GM12878 (cell line): Measurements from ENCODE around the gene USP25. TPM values are rescaled to one million over a fixed set of nuclear protein-coding genes. Genes with fewer than 3 reads are reported as not detected.

ENCODE experiments used
- ATAC-seq: fragments of 200-7000 bp; cut with Tn5 transposase; 3 replicates; pipeline ENCODE4 v1.9.1; 2020; ENCODE audit warnings: mild to moderate bottlenecking, moderate library complexity
- BruUV-seq: library from RNA; stranded (reverse); fragments of 400-500 nt; replicated peaks from 2 replicates; lab custom pipeline; 2021; lab: Mats Ljungman, UMichigan
- CTCF ChIA-PET: fragments of 300-600 bp; sonication (Branson Sonifier 250); formaldehyde crosslinking; extraction: SDS; loops from one replicate; lab custom pipeline; 2021; ENCODE audit warnings: inconsistent platforms; lab: Yijun Ruan, JAX
- POLR2A ChIA-PET: fragments of 350-600 bp; formaldehyde crosslinking; extraction: SDS; loops from one replicate; lab custom pipeline; 2021; ENCODE audit warnings: inconsistent platforms; lab: Charles Lee
- RAD21 ChIA-PET: fragments of 300-600 bp; sonication (Branson Sonifier 250); formaldehyde crosslinking; loops from one replicate; lab custom pipeline; 2023; ENCODE audit warnings: antibody characterized with exemption; ENCODE audit not compliant: unreplicated experiment; lab: Charles Lee
- SMC1A ChIA-PET: fragments of 300-600 bp; sonication (Branson Sonifier 250); formaldehyde crosslinking; loops from one replicate; lab custom pipeline; 2023; ENCODE audit not compliant: unreplicated experiment, uncharacterized antibody; lab: Charles Lee
- DNase-seq: peaks from one replicate; pipeline ENCODE4 v3.0.0-alpha.2; 2011; ENCODE audit warnings: low read depth, low spot score
- FAIRE-seq: peaks from 3 replicates; lab custom pipeline; 2011; peaks lifted over from hg19 to GRCh38; lab: Jason Lieb, UNC
- H2AFZ ChIP-seq: 2 replicates; pipeline ENCODE4 v1.6.0; 2011; ENCODE audit warnings: low read depth, low read length, control low read depth; ENCODE audit not compliant: control insufficient read depth
- H3K27ac ChIP-seq: 2 replicates; pipeline ENCODE4 v1.5.1; 2011; ENCODE audit warnings: control low read depth; ENCODE audit not compliant: control insufficient read depth, insufficient read depth
- H3K27me3 ChIP-seq, 2 experiments: replicated peaks in 1 of 2; 2 replicates each; pipeline versions ENCODE4 v1.6.0 to v1.6.1; 2011; ENCODE audit warnings: low read length in 1 of 2; ENCODE audit not compliant: control insufficient read depth in 2 of 2, insufficient read depth in 2 of 2
- H3K36me3 ChIP-seq, 2 experiments: 2 replicates each; pipeline ENCODE4 v1.5.1; 2011; ENCODE audit warnings: low read length in 1 of 2; ENCODE audit not compliant: control insufficient read depth in 2 of 2, insufficient read depth in 2 of 2
- H3K4me1 ChIP-seq: 2 replicates; pipeline ENCODE4 v1.6.1; 2011; ENCODE audit warnings: mild to moderate bottlenecking, low read length, moderate library complexity, mixed read lengths; ENCODE audit not compliant: control insufficient read depth, insufficient read depth
- H3K4me2 ChIP-seq: 2 replicates; pipeline ENCODE4 v1.6.0; 2011; ENCODE audit warnings: control low read depth; ENCODE audit not compliant: control insufficient read depth, insufficient read depth
- H3K4me3 ChIP-seq: fragments of 200-600 bp; sonication (generic); 2 replicates; pipeline ENCODE4 v1.5.1; 2016
- H3K79me2 ChIP-seq: 2 replicates; pipeline ENCODE4 v1.6.0; 2011; ENCODE audit warnings: low read length; ENCODE audit not compliant: control insufficient read depth, insufficient read depth
- H3K9ac ChIP-seq: 2 replicates; pipeline ENCODE4 v1.8.0; 2011; ENCODE audit warnings: low read length, control low read depth, mixed read lengths; ENCODE audit not compliant: control insufficient read depth, insufficient read depth
- H3K9me3 ChIP-seq: replicated peaks from 3 replicates; pipeline ENCODE4 v1.5.1; 2011; ENCODE audit warnings: mild to moderate bottlenecking, low read length; ENCODE audit not compliant: control insufficient read depth, insufficient read depth
- H4K20me1 ChIP-seq: 2 replicates; pipeline ENCODE4 v1.6.0; 2011; ENCODE audit not compliant: control insufficient read depth, insufficient read depth
- ASH2L ChIP-seq: fragments of 300-600, 200-600 bp; sonication (generic); IDR thresholded peaks from 2 replicates; pipeline ENCODE4 v1.6.1; 2017; ENCODE audit warnings: low read depth, mild to moderate bottlenecking, borderline replicate concordance
- BCL11A ChIP-seq: IDR thresholded peaks from 2 replicates; pipeline ENCODE4 v1.6.1; 2011; ENCODE audit warnings: low read depth, low read length
- CEBPB ChIP-seq, 2 experiments: fragments of 150-350 bp in 1 of 2; IDR thresholded peaks; 2 replicates each; pipeline ENCODE4 v1.6.1; 2012 to 2014; ENCODE audit warnings: low read depth in 2 of 2, low read length in 2 of 2, borderline replicate concordance in 1 of 2, inconsistent platforms in 1 of 2
- CHD2 ChIP-seq: IDR thresholded peaks from 2 replicates; pipeline ENCODE4 v1.6.1; 2011; ENCODE audit warnings: low read depth, low read length, improper control_type of control experiment, borderline replicate concordance
- CREM ChIP-seq: IDR thresholded peaks from 2 replicates; pipeline ENCODE4 v1.6.1; 2014; ENCODE audit warnings: antibody characterized with exemption, low read depth
- ELK1 ChIP-seq: IDR thresholded peaks from 2 replicates; pipeline ENCODE4 v1.6.1; 2012; ENCODE audit warnings: low read depth, low read length, improper control_type of control experiment
- FOS ChIP-seq: IDR thresholded peaks from 3 replicates; pipeline ENCODE4 v1.6.1; 2011; ENCODE audit warnings: borderline replicate concordance; ENCODE audit not compliant: insufficient read length; ENCODE audit errors: extremely low read depth
- HDAC6 ChIP-seq: fragments of 200-600 bp; sonication (generic); IDR thresholded peaks from one replicate; pipeline ENCODE4 v1.8.0; 2017; ENCODE audit warnings: antibody characterized with exemption; ENCODE audit not compliant: unreplicated experiment
- MEF2B ChIP-seq: fragments of 450-650 bp; IDR thresholded peaks from 2 replicates; pipeline ENCODE4 v1.6.1; 2018; ENCODE audit warnings: mild to moderate bottlenecking, moderate library complexity; ENCODE audit not compliant: partially characterized antibody, poor library complexity, severe bottlenecking
- NR2C1 ChIP-seq: fragments of 450-650 bp; IDR thresholded peaks from 2 replicates; pipeline ENCODE4 v1.6.1; 2017; ENCODE audit warnings: antibody characterized with exemption, mild to moderate bottlenecking, moderate library complexity
- RAD21 ChIP-seq: IDR thresholded peaks from 2 replicates; pipeline ENCODE4 v1.6.1; 2011; ENCODE audit warnings: mild to moderate bottlenecking, low read depth, low read length, moderate library complexity; ENCODE audit not compliant: insufficient read depth
- RELA ChIP-seq: fragments of 450-650 bp; IDR thresholded peaks from 2 replicates; pipeline ENCODE4 v1.8.0; 2014; ENCODE audit warnings: borderline replicate concordance; ENCODE audit not compliant: partially characterized antibody
- RUNX3 ChIP-seq: IDR thresholded peaks from 2 replicates; pipeline ENCODE4 v1.6.1; 2012; ENCODE audit warnings: low read length, inconsistent platforms
- SMARCA5 ChIP-seq: fragments of 450-650 bp; IDR thresholded peaks from 2 replicates; pipeline ENCODE4 v1.6.1; 2017; ENCODE audit warnings: mild to moderate bottlenecking
- TAF1 ChIP-seq: IDR thresholded peaks from 2 replicates; pipeline ENCODE4 v1.6.1; 2011; ENCODE audit warnings: mild to moderate bottlenecking, low read depth, low read length, borderline replicate concordance
- ZNF384 ChIP-seq: IDR thresholded peaks from 2 replicates; pipeline ENCODE4 v1.6.1; 2012; ENCODE audit warnings: low read depth, mild to moderate bottlenecking, low read length, improper control_type of control experiment, borderline replicate concordance
- WGBS: methylation state at CpG from one replicate; pipeline ENCODE4 v1.1.6; 2016; ENCODE audit warnings: low lambda C conversion rate; ENCODE audit not compliant: insufficient replicate concordance, insufficient coverage; ENCODE audit errors: missing lambda C conversion rate; 5-methylcytosine and 5-hydroxymethylcytosine counted together
- in situ Hi-C: fragments of 300-500 bp; cut with MboI; formaldehyde crosslinking; loops from 9 replicates; pipeline ENCODE4 v1.14.3; 2018; ENCODE audit warnings: mixed read lengths
- intact Hi-C: fragments of 100-400 bp; cut with micrococcal nuclease; formaldehyde crosslinking; loops from one replicate; pipeline ENCODE4 v1.14.2; 2022; ENCODE audit not compliant: unreplicated experiment
- polyA plus RNA-seq, 11 experiments: library from polyadenylated mRNA; depleted of rRNA in 4 of 11; unstranded in 6 of 11; stranded (reverse) in 5 of 11; fragments of >200 nt; fragmentation: Nextera tagmentation in 4 of 11; fragmentation: Illumina TruSeq in 1 of 11; extraction: Ambion mirVana in 4 of 11; extraction: Trizol in 1 of 11; gene quantifications; 1 replicate in 1 of 11; 2 replicates in 10 of 11; pipeline versions ENCODE4 v1.2.1 to v1.2.3, GENCODE V29; 2011 to 2016; ENCODE audit warnings: inconsistent platforms in 2 of 11, missing spikeins in 2 of 11, low read depth in 1 of 11
- total RNA-seq, 4 experiments: library from RNA; depleted of rRNA in 3 of 4; stranded (reverse); fragments of >200 nt in 3 of 4; fragmentation: Illumina TruSeq in 1 of 4; extraction: Trizol in 1 of 4; gene quantifications; 2 replicates each; pipeline versions ENCODE4 v1.2.1 to v1.2.3, GENCODE V29; 2013 to 2021

The USP25 gene
- total and polyA plus RNA-seq, 10 of the 15 experiments (the other 5 are each of a cell fraction or from before 2014, with no cell fraction given) = 1.5 to 31.3 (median 23.4) TPM

GRCh38 chr21:15809818-15810217 lies 80.0 kb downstream of the USP25 start:
- Histone ChIP-seq H3K27me3 (no peaks in the 10 kb centered on the region), H3K27ac (no peak overlapping the region), H3K4me1 (no peaks in the 10 kb centered on the region), H3K9ac (no peak overlapping the region), H3K4me2 (no peak overlapping the region), H4K20me1 (no peaks in the 10 kb centered on the region), H3K9me3 (peaks cover 2% of the 10 kb centered on the region; the same call in 1 of the 3 replicates), H3K36me3 (peaks cover 0 to 6% of the 10 kb centered on the region in 2 experiments; a peak in 2 of 4 replicates), H3K4me3 (no peak overlapping the region), H3K79me2 (no peaks in the 10 kb centered on the region)
- 95% methylated on average over 3 of the region's 3 CpGs for WGBS
- DNase-seq = no peak
- ChIA-PET RAD21 (no interaction called here), POLR2A (no interaction called here), SMC1A (no interaction called here), CTCF (interaction anchor here (0.9 kb wide), 1 partner anchor 11 kb away, joined by 3 read pairs; no protein-coding TSS in a partner anchor)
- FAIRE-seq = no peak
- TF ChIP-seq NR2C1 (no peak), TAF1 (no peak), FOS (no peak), CHD2 (no peak), HDAC6 (no peak), ASH2L (no peak), BCL11A (no peak)
- TF ChIP-seq, all 136 proteins: peak for 0
- in situ Hi-C loops = no loop called here
- intact Hi-C loops = no loop called here
- no peak overlapping the region for H2AFZ ChIP-seq
- ATAC-seq = no peak
- no TSS peak for BruUV-seq

- no TSS peak for BruUV-seq
- no peak overlapping the region for H3K27ac ChIP-seq
- FAIRE-seq (no peak), ATAC-seq (no peak), DNase-seq (no peak)
- in situ Hi-C loops = no loop called here
- H2AFZ ChIP-seq = no peak overlapping the region
- intact Hi-C loops = no loop called here
- no peak overlapping the region for H3K4me2 ChIP-seq
- no peak overlapping the region for H3K4me3 ChIP-seq
- WGBS = 96% methylated on average over 3 of the region's 3 CpGs
- no peaks in the 10 kb centered on the region for H3K27me3 ChIP-seq
- ChIA-PET POLR2A (no interaction called here), SMC1A (no interaction called here), CTCF (no interaction called here), RAD21 (no interaction called here)
- peaks cover 0 to 3% of the 10 kb centered on the region in 2 experiments; a peak in 2 of 4 replicates for H3K36me3 ChIP-seq
- H3K9me3 ChIP-seq = peaks cover 9% of the 10 kb centered on the region; the same call in 1 of the 3 replicates
- no peaks in the 10 kb centered on the region for H3K79me2 ChIP-seq
- H4K20me1 ChIP-seq = no peaks in the 10 kb centered on the region
- H3K4me1 ChIP-seq = no peaks in the 10 kb centered on the region
- no peak overlapping the region for H3K9ac ChIP-seq
- TF ChIP-seq ZNF384 (no peak), BCL11A (no peak), CEBPB (IDR thresholded peaks at IDR 0.05; ENCODE audit: borderline replicate concordance in 1 of 2, low read depth in 2 of 2, low read length in 2 of 2) (no peak), SMARCA5 (no peak), RELA (no peak), CREM (no peak), RUNX3 (no peak), ELK1 (no peak), RAD21 (no peak), MEF2B (no peak)
Measured at GRCh38 chr21:15815285-15815684, 85.5 kb downstream of the USP25 start.
